GM23338 (cell line): ENCODE results near the gene ZBTB40. TPM values are rescaled to one million over a fixed set of nuclear protein-coding genes. Genes with fewer than 3 reads are reported as not detected.

ENCODE experiments used
- ATAC-seq: fragments of 200-7000 bp; cut with Tn5 transposase; 3 replicates; pipeline ENCODE4 v1.9.1; 2020
- DNase-seq: peaks from one replicate; pipeline ENCODE4 v3.0.0-alpha.2; 2015; ENCODE audit warnings: low spot score
- H2AFZ ChIP-seq: fragments of 200-600 bp; sonication (generic); 2 replicates; pipeline ENCODE4 v1.8.0; 2016; ENCODE audit warnings: antibody characterized with exemption, mild to moderate bottlenecking, moderate library complexity
- H3F3A ChIP-seq: fragments of 200-600 bp; sonication (generic); replicated peaks from 2 replicates; pipeline ENCODE4 v1.8.0; 2017; ENCODE audit warnings: antibody characterized with exemption, mixed run types, low read depth
- H3K27ac ChIP-seq: fragments of 200-600 bp; sonication (generic); 2 replicates; pipeline ENCODE4 v1.6.1; 2016; ENCODE audit warnings: low read depth
- H3K27me3 ChIP-seq: fragments of 200-600 bp; sonication (generic); 2 replicates; pipeline ENCODE4 v1.8.0; 2016; ENCODE audit warnings: mild to moderate bottlenecking, mixed run types, moderate library complexity; ENCODE audit not compliant: insufficient read depth
- H3K36me3 ChIP-seq: fragments of 200-600 bp; sonication (generic); 2 replicates; pipeline ENCODE4 v1.8.0; 2016; ENCODE audit warnings: mild to moderate bottlenecking; ENCODE audit not compliant: insufficient read depth
- H3K4me1 ChIP-seq: fragments of 200-600 bp; sonication (generic); 2 replicates; pipeline ENCODE4 v1.8.0; 2016; ENCODE audit warnings: mild to moderate bottlenecking, moderate library complexity; ENCODE audit not compliant: insufficient read depth
- H3K4me2 ChIP-seq: fragments of 200-600 bp; sonication (generic); 2 replicates; pipeline ENCODE4 v1.7.1; 2017; ENCODE audit warnings: mixed run types
- H3K4me3 ChIP-seq: fragments of 200-600 bp; sonication (generic); 2 replicates; pipeline ENCODE4 v1.6.1; 2016; ENCODE audit warnings: mixed run types
- H3K79me2 ChIP-seq: fragments of 200-600 bp; sonication (generic); replicated peaks from 2 replicates; pipeline ENCODE4 v1.8.0; 2017; ENCODE audit warnings: mild to moderate bottlenecking; ENCODE audit not compliant: insufficient read depth
- H3K9me2 ChIP-seq: fragments of 200-600 bp; sonication (generic); 2 replicates; pipeline ENCODE4 v1.8.0; 2017; ENCODE audit not compliant: insufficient read depth
- H4K20me1 ChIP-seq: fragments of 200-600 bp; sonication (generic); replicated peaks from 2 replicates; pipeline ENCODE4 v1.8.0; 2017; ENCODE audit warnings: mild to moderate bottlenecking; ENCODE audit not compliant: insufficient read depth
- H3K27ac Mint-ChIP-seq: 2 replicates; pipeline ENCODE4 v1.8.0; 2020; ENCODE audit warnings: inconsistent platforms, mild to moderate bottlenecking, moderate library complexity, mixed read lengths
- H3K27me3 Mint-ChIP-seq: 3 replicates; pipeline ENCODE4 v1.8.0; 2022; ENCODE audit warnings: low read depth, mild to moderate bottlenecking, moderate library complexity, mixed read lengths, inconsistent platforms; ENCODE audit not compliant: insufficient read depth, poor library complexity
- H3K36me3 Mint-ChIP-seq: 3 replicates; pipeline ENCODE4 v1.8.0; 2021; ENCODE audit warnings: low read depth, mild to moderate bottlenecking, inconsistent platforms, moderate library complexity, mixed read lengths
- H3K4me1 Mint-ChIP-seq: 3 replicates; pipeline ENCODE4 v1.8.0; 2020; ENCODE audit warnings: mild to moderate bottlenecking, inconsistent platforms, mixed read lengths
- H3K4me3 Mint-ChIP-seq: 3 replicates; pipeline ENCODE4 v1.8.0; 2021; ENCODE audit warnings: moderate library complexity, mild to moderate bottlenecking, inconsistent platforms, mixed read lengths
- H3K9me3 Mint-ChIP-seq: 3 replicates; pipeline ENCODE4 v1.8.0; 2020; ENCODE audit warnings: moderate library complexity, mild to moderate bottlenecking, inconsistent platforms, mixed read lengths
- CREB1 ChIP-seq: fragments of 250-450 bp; sonication (Bioruptor Pico); IDR thresholded peaks from 2 replicates; pipeline ENCODE4 v1.5.0; 2020; ENCODE audit warnings: low read depth, mild to moderate bottlenecking, moderate library complexity
- CTCF ChIP-seq, 2 experiments: fragments of 200-600 bp in 1 of 2; sonication (generic) in 1 of 2; conservative IDR thresholded peaks; 2 replicates each; pipeline versions ENCODE4 v1.5.1 to v1.6.1; 2016 to 2017; ENCODE audit warnings: antibody characterized with exemption in 2 of 2, low read depth in 2 of 2, mild to moderate bottlenecking in 2 of 2, moderate library complexity in 1 of 2
- ETS1 ChIP-seq: IDR thresholded peaks from 2 replicates; pipeline ENCODE4 v1.6.1; 2016; ENCODE audit warnings: antibody characterized with exemption
- EZH2phosphoT487 ChIP-seq: fragments of 200-600 bp; sonication (generic); IDR thresholded peaks from one replicate; pipeline ENCODE4 v1.8.1; 2018; ENCODE audit warnings: antibody characterized with exemption; ENCODE audit not compliant: unreplicated experiment
- JUNB ChIP-seq: IDR thresholded peaks from one replicate; pipeline ENCODE4 v1.6.1; 2016; ENCODE audit warnings: antibody characterized with exemption; ENCODE audit not compliant: unreplicated experiment
- NANOG ChIP-seq: IDR thresholded peaks from 2 replicates; pipeline ENCODE4 v1.6.1; 2016; ENCODE audit warnings: antibody characterized with exemption, borderline replicate concordance
- POLR2AphosphoS5 ChIP-seq: IDR thresholded peaks from 2 replicates; pipeline ENCODE4 v1.6.1; 2016; ENCODE audit warnings: antibody characterized with exemption, low read depth
- REST ChIP-seq: IDR thresholded peaks from one replicate; pipeline ENCODE4 v1.6.1; 2018; ENCODE audit warnings: antibody characterized with exemption; ENCODE audit not compliant: unreplicated experiment
- STAT1 ChIP-seq: IDR thresholded peaks from one replicate; pipeline ENCODE4 v1.6.1; 2016; ENCODE audit warnings: antibody characterized with exemption; ENCODE audit not compliant: unreplicated experiment
- ZNF114 ChIP-seq: fragments of 250-450 bp; sonication (Bioruptor Pico); IDR thresholded peaks from 2 replicates; pipeline ENCODE4 v1.5.0; 2020; ENCODE audit warnings: mild to moderate bottlenecking, moderate library complexity
- ZNF462 ChIP-seq: fragments of 250-450 bp; sonication (Bioruptor Pico); IDR thresholded peaks from 2 replicates; pipeline ENCODE4 v1.5.0; 2020; ENCODE audit warnings: mild to moderate bottlenecking, moderate library complexity
- polyA plus RNA-seq: library from polyadenylated mRNA; unstranded; fragments of >200 nt; fragmentation: Nextera tagmentation; extraction: Ambion mirVana; gene quantifications from 2 replicates; pipeline ENCODE4 v1.2.1, GENCODE V29; 2016
- total RNA-seq: library from RNA; depleted of rRNA; stranded (reverse); fragments of >200 nt; shearing (Covaris generic); gene quantifications from 2 replicates; pipeline ENCODE4 v1.2.3, GENCODE V29; 2014

Gene ZBTB40
- total and polyA plus RNA-seq, 2 experiments from 2014 or later: 3.1 to 22.7 TPM

GRCh38 chr1:22540337-22540736 lies 88.7 kb downstream of the ZBTB40 start:
- H3K4me1 ChIP-seq: no peaks in the 10 kb centered on the region
- Mint-ChIP-seq H3K27ac (no peak overlapping the region; the same call in 1 of the 2 replicates), H3K36me3 (no peaks in the 10 kb centered on the region), H3K4me1 (no peaks in the 10 kb centered on the region), H3K9me3 (no peaks in the 10 kb centered on the region), H3K4me3 (no peak overlapping the region), H3K27me3 (peaks cover 9% of the 10 kb centered on the region)
- H3K36me3 ChIP-seq: no peaks in the 10 kb centered on the region
- TF ChIP-seq STAT1: no peak
- no peak for TF ChIP-seq REST
- no peak for TF ChIP-seq EZH2phosphoT487
- no peak for TF ChIP-seq NANOG
- TF ChIP-seq JUNB: no peak
- TF ChIP-seq ZNF114 (CRISPR knock-in tag): no peak
- no peak for TF ChIP-seq POLR2AphosphoS5
- TF ChIP-seq CTCF (conservative IDR thresholded peaks at IDR 0.05; ENCODE audit: low read depth in 2 of 2): no peak
- TF ChIP-seq CREB1 (CRISPR knock-in tag): no peak
- no peak for TF ChIP-seq ETS1
- TF ChIP-seq ZNF462: no peak
- H3K27ac ChIP-seq: no peak overlapping the region
- H3F3A ChIP-seq: no peaks in the 10 kb centered on the region
- no peaks in the 10 kb centered on the region for H3K27me3 ChIP-seq
- no peak overlapping the region for H3K4me3 ChIP-seq
- no peaks in the 10 kb centered on the region for H3K9me2 ChIP-seq
- no peaks in the 10 kb centered on the region for H3K79me2 ChIP-seq
- H2AFZ ChIP-seq: no peak overlapping the region
- no peak for ATAC-seq
- H4K20me1 ChIP-seq: no peaks in the 10 kb centered on the region
- no peak for DNase-seq
- H3K4me2 ChIP-seq: no peak overlapping the region
